Activated naive CD8-positive, alpha-beta T cell treated with anti-CD3 and anti-CD28 coated beads, Interleukin-2, amount 50 U/mL, for 16 hours (primary cell): ENCODE results near the gene IFRD2.
"Not testable (repeated sequence)": the region's sequence is repeated elsewhere in the genome, so short reads cannot be mapped to it uniquely, and the experiment has no call there.

Experiments used
- DNase-seq: peaks from one replicate; pipeline ENCODE4 v3.0.0-alpha.2; 2020; ENCODE audit warnings: low read depth, low spot score

IFRD2 gene

GRCh38 chr3:50251220-50251619, 41.0 kb downstream of the IFRD2 start:
- DNase-seq, result no peak

GRCh38 chr3:50250514-50250913, 41.7 kb downstream of the IFRD2 start:
- DNase-seq, result no peak

- DNase-seq, result no peak
Observed at GRCh38 chr3:50249457-50249856, 42.8 kb downstream of the IFRD2 start.

GRCh38 chr3:50248387-50248786, 43.8 kb downstream of the IFRD2 start:
- DNase-seq, result no peak

GRCh38 chr3:50246517-50246954, 45.7 kb downstream of the IFRD2 start:
- peak; percentile 72 for DNase-seq

GRCh38 chr3:50245831-50246516, 46.3 kb downstream of the IFRD2 start:
- peak; percentile 92 for DNase-seq

GRCh38 chr3:50245251-50245745, 46.9 kb downstream of the IFRD2 start:
- DNase-seq, result no peak

- DNase-seq, result not testable (repeated sequence)
Observed at GRCh38 chr3:50244813-50245212, 47.4 kb downstream of the IFRD2 start.

- no peak for DNase-seq
Observed at GRCh38 chr3:50243543-50243895, 48.7 kb downstream of the IFRD2 start.

GRCh38 chr3:50242851-50243542, 49.2 kb downstream of the IFRD2 start:
- no peak for DNase-seq

GRCh38 chr3:50242381-50242770, 49.9 kb downstream of the IFRD2 start:
- DNase-seq, result no peak

GRCh38 chr3:50241713-50242380, 50.4 kb downstream of the IFRD2 start:
- DNase-seq, result no peak

GRCh38 chr3:50241163-50241562, 51.1 kb downstream of the IFRD2 start:
- DNase-seq, result no peak

GRCh38 chr3:50239649-50240048, 52.6 kb downstream of the IFRD2 start:
- no peak for DNase-seq

GRCh38 chr3:50238549-50239026, 53.6 kb downstream of the IFRD2 start:
- no peak for DNase-seq

- peak; percentile 70 for DNase-seq
Observed at GRCh38 chr3:50237754-50238548, 54.3 kb downstream of the IFRD2 start.
